ENCODE measurements around the gene MFN1.

Gene MFN1

DNA sequence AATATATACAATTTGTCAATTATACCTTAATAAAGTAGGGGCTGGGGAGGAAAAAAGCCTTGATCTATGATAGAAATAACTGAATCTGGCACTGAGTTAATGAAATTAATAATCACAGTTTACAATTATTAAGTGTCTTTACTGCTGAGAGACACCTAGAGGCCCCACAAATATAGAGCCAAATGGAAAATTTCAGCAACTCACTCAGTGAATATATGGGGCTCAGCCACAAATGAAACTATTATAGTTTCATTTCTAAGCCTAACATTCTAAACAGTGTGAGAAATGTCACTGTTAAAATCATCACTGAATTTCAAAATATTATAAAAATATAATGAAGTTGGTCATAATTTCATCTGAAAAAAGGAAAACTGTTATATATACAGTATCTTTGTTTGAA lies 63.5 kb downstream of the MFN1 start:
- no peak overlapping the region for H3K9ac ChIP-seq (ENCODE audit: low read length)
- H3K36me3 ChIP-seq (ENCODE audit: insufficient read depth, low read length) = peaks cover 4% of the 10 kb centered on the region
- no peaks in the 10 kb centered on the region for H3K27me3 ChIP-seq (ENCODE audit: control insufficient read depth in 1 of 2, insufficient read depth in 2 of 2, low read length in 2 of 2)
- H3K27ac ChIP-seq (ENCODE audit: low read depth, low read length) = no peak overlapping the region
- no peaks in the 10 kb centered on the region for H3K4me1 ChIP-seq (ENCODE audit: insufficient read depth, low read length)
- no peak overlapping the region for H3K4me3 ChIP-seq (ENCODE audit: low read depth in 1 of 2, low read length in 2 of 2)
- no peaks in the 10 kb centered on the region for H3K9me3 ChIP-seq (ENCODE audit: low read length)

DNA sequence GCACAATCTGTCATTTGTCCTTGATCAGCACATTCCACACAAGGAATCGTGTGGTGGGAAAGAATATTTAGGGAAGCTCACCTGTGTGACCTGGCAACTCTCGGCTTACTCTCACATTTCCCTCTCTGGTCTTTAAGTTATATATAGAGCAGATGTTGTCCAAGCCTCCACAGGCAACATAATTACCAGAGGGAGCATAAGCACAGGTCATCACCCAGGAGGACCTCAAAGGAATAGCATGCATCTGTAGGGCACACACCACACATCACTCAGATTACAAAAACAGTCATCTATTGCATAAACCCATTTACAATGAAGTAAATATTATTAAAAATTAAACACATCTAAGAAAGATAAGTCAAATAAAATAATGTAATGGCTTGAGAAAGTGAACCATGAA lies 67.3 kb downstream of the MFN1 start:
- no peaks in the 10 kb centered on the region for H3K4me1 ChIP-seq (ENCODE audit: insufficient read depth, low read length)
- no peaks in the 10 kb centered on the region for H3K27me3 ChIP-seq (ENCODE audit: control insufficient read depth in 1 of 2, insufficient read depth in 2 of 2, low read length in 2 of 2)
- H3K36me3 ChIP-seq (ENCODE audit: insufficient read depth, low read length) = peaks cover 19% of the 10 kb centered on the region

DNA sequence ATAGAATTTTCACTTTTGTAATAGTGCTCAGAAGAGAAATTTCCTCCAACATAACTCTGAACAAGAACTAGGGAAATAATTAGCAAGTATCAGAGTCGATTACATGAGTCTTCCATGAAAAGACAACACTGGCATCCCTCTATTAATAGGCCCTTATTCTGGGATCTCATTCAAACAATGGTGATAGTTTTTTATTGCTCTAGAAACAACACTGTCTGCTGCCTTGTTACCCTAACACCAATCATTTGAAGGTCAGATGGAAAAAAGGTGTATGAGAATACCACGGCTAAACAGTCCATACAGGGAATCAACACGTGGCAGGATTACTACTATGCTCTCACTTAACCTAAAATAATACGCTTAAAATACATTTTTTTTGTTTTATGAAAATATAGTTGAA lies 67.9 kb downstream of the MFN1 start:
- Histone ChIP-seq H3K4me1 (ENCODE audit: insufficient read depth, low read length) (no peaks in the 10 kb centered on the region), H3K27me3 (ENCODE audit: control insufficient read depth in 1 of 2, insufficient read depth in 2 of 2, low read length in 2 of 2) (no peaks in the 10 kb centered on the region), H3K27ac (ENCODE audit: low read depth, low read length) (no peak overlapping the region), H3K9me3 (ENCODE audit: low read length) (no peaks in the 10 kb centered on the region), H3K36me3 (ENCODE audit: insufficient read depth, low read length) (peaks cover 19% of the 10 kb centered on the region), H3K4me3 (ENCODE audit: low read depth in 1 of 2, low read length in 2 of 2) (no peak overlapping the region), H3K9ac (ENCODE audit: low read length) (no peak overlapping the region)

More for the DNA sequence above, 67.3 kb downstream of the MFN1 start:
- Histone ChIP-seq H3K27ac (ENCODE audit: low read depth, low read length) (no peak overlapping the region), H3K9me3 (ENCODE audit: low read length) (no peaks in the 10 kb centered on the region), H3K9ac (ENCODE audit: low read length) (no peak overlapping the region), H3K4me3 (ENCODE audit: low read depth in 1 of 2, low read length in 2 of 2) (no peak overlapping the region)

- Histone ChIP-seq H3K36me3 (ENCODE audit: insufficient read depth, low read length) (peaks cover 19% of the 10 kb centered on the region), H3K27ac (ENCODE audit: low read depth, low read length) (no peak overlapping the region), H3K9ac (ENCODE audit: low read length) (no peak overlapping the region), H3K9me3 (ENCODE audit: low read length) (no peaks in the 10 kb centered on the region), H3K4me3 (ENCODE audit: low read depth in 1 of 2, low read length in 2 of 2) (no peak overlapping the region), H3K4me1 (ENCODE audit: insufficient read depth, low read length) (no peaks in the 10 kb centered on the region), H3K27me3 (ENCODE audit: control insufficient read depth in 1 of 2, insufficient read depth in 2 of 2, low read length in 2 of 2) (no peaks in the 10 kb centered on the region)
These were observed 69.2 kb downstream of the MFN1 start for GRCh38 chr3:179416681-179417080.

- H3K9me3 ChIP-seq (ENCODE audit: low read length) = no peaks in the 10 kb centered on the region
- H3K36me3 ChIP-seq (ENCODE audit: insufficient read depth, low read length) = peaks cover 15% of the 10 kb centered on the region
- no peak overlapping the region for H3K9ac ChIP-seq (ENCODE audit: low read length)
- no peak overlapping the region for H3K4me3 ChIP-seq (ENCODE audit: low read depth in 1 of 2, low read length in 2 of 2)
- H3K27ac ChIP-seq (ENCODE audit: low read depth, low read length) = no peak overlapping the region
- H3K4me1 ChIP-seq (ENCODE audit: insufficient read depth, low read length) = no peaks in the 10 kb centered on the region
- H3K27me3 ChIP-seq (ENCODE audit: control insufficient read depth in 1 of 2, insufficient read depth in 2 of 2, low read length in 2 of 2) = no peaks in the 10 kb centered on the region
These were observed 71.1 kb downstream of the MFN1 start for GRCh38 chr3:179418610-179419009.

DNA sequence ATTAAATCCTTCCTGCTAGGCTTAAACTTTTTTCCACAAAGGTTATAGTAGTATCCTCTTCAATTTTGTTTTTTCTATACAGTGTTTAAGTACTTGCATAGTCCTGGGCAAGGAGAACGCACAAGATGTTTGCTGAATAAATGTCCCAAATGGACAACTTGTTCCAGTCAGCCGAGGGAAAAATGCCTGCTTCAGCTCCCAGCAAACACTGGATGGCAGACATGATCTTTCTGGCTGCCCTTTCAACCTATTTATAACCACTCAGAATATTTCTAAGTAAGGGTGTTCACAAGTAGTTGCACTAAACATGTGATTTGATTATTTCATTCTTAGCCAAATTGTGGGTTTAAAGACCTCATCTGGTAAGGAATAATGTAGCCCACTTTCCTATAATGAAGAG lies 74.0 kb downstream of the MFN1 start:
- H3K4me1 ChIP-seq (ENCODE audit: insufficient read depth, low read length) = no peaks in the 10 kb centered on the region
- no peak overlapping the region for H3K27ac ChIP-seq (ENCODE audit: low read depth, low read length)
- H3K36me3 ChIP-seq (ENCODE audit: insufficient read depth, low read length) = peaks cover 31% of the 10 kb centered on the region
- H3K9ac ChIP-seq (ENCODE audit: low read length) = no peak overlapping the region
- H3K9me3 ChIP-seq (ENCODE audit: low read length) = no peaks in the 10 kb centered on the region
- no peak overlapping the region for H3K4me3 ChIP-seq (ENCODE audit: low read depth in 1 of 2, low read length in 2 of 2)
- H3K27me3 ChIP-seq (ENCODE audit: control insufficient read depth in 1 of 2, insufficient read depth in 2 of 2, low read length in 2 of 2) = no peaks in the 10 kb centered on the region

DNA sequence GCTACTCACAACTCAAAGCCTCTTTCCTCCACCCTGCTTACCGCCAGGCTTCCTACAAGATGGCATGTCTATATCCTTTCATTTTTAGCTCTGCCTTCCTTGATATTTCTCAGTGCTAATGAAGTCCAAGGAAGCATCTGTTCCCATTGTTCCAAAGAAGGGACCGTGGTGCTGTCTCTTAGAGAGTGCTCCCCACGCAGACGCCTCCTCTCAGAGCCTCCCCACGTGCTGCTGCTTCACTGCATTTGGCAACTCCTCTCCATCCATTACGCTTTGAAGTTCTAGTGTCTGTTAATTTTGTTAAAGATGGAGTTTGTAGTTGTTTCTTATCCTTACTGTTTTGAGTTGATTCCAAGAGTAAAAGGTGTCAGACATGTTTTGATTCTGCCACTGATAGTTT lies 77.6 kb downstream of the MFN1 start:
- no peaks in the 10 kb centered on the region for H3K27me3 ChIP-seq (ENCODE audit: control insufficient read depth in 1 of 2, insufficient read depth in 2 of 2, low read length in 2 of 2)
- H3K4me3 ChIP-seq (ENCODE audit: low read depth in 1 of 2, low read length in 2 of 2) = no peak overlapping the region
- no peaks in the 10 kb centered on the region for H3K4me1 ChIP-seq (ENCODE audit: insufficient read depth, low read length)
- no peak overlapping the region for H3K27ac ChIP-seq (ENCODE audit: low read depth, low read length)
- H3K9ac ChIP-seq (ENCODE audit: low read length) = no peak overlapping the region
- H3K9me3 ChIP-seq (ENCODE audit: low read length) = no peaks in the 10 kb centered on the region
- peaks cover 16% of the 10 kb centered on the region for H3K36me3 ChIP-seq (ENCODE audit: insufficient read depth, low read length)

GRCh38 chr3:179428876-179429548 lies 81.5 kb downstream of the MFN1 start:
- Histone ChIP-seq H3K9me3 (ENCODE audit: low read length) (no peaks in the 10 kb centered on the region), H3K27me3 (ENCODE audit: control insufficient read depth in 1 of 2, insufficient read depth in 2 of 2, low read length in 2 of 2) (no peaks in the 10 kb centered on the region), H3K36me3 (ENCODE audit: insufficient read depth, low read length) (peaks cover 12% of the 10 kb centered on the region), H3K9ac (ENCODE audit: low read length) (no peak overlapping the region), H3K27ac (ENCODE audit: low read depth, low read length) (no peak overlapping the region), H3K4me1 (ENCODE audit: insufficient read depth, low read length) (peaks cover 15% of the 10 kb centered on the region), H3K4me3 (ENCODE audit: low read depth in 1 of 2, low read length in 2 of 2) (no peak overlapping the region)

- no peaks in the 10 kb centered on the region for H3K27me3 ChIP-seq (ENCODE audit: control insufficient read depth in 1 of 2, insufficient read depth in 2 of 2, low read length in 2 of 2)
- no peaks in the 10 kb centered on the region for H3K36me3 ChIP-seq (ENCODE audit: insufficient read depth, low read length)
- H3K9ac ChIP-seq (ENCODE audit: low read length) = no peak overlapping the region
- H3K9me3 ChIP-seq (ENCODE audit: low read length) = no peaks in the 10 kb centered on the region
- H3K4me3 ChIP-seq (ENCODE audit: low read depth in 1 of 2, low read length in 2 of 2) = no peak overlapping the region
- H3K4me1 ChIP-seq (ENCODE audit: insufficient read depth, low read length) = peaks cover 15% of the 10 kb centered on the region
- no peak overlapping the region for H3K27ac ChIP-seq (ENCODE audit: low read depth, low read length)
These were observed 82.9 kb downstream of the MFN1 start for GRCh38 chr3:179430277-179430870.

- no peak overlapping the region for H3K9ac ChIP-seq (ENCODE audit: low read length)
These were observed 84.5 kb downstream of the MFN1 start for GRCh38 chr3:179432021-179432420.

DNA sequence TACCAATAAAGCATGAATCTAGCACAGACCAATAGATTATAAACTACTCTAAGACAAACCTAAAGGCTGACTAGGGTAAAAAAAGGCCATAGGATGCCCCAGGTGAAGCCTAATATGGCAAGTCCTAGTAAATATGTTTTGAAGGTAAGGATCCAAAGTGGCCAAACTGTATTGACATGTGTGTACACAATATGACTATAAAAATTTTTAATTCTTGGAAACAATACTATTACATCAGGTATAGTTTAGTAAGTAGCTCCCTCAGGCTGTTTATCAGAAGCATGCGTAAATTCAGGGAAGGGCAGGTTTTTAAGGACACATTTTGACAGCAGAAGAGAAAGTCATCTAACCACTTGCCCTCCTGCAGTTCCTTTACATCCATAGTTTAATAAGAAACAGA lies 84.9 kb downstream of the MFN1 start:
- Histone ChIP-seq H3K27ac (ENCODE audit: low read depth, low read length) (no peak overlapping the region), H3K4me1 (ENCODE audit: insufficient read depth, low read length) (peaks cover 19% of the 10 kb centered on the region)

More at GRCh38 chr3:179432021-179432420, 84.5 kb downstream of the MFN1 start:
- no peak overlapping the region for H3K4me3 ChIP-seq (ENCODE audit: low read depth in 1 of 2, low read length in 2 of 2)
- no peaks in the 10 kb centered on the region for H3K27me3 ChIP-seq (ENCODE audit: control insufficient read depth in 1 of 2, insufficient read depth in 2 of 2, low read length in 2 of 2)
- peaks cover 19% of the 10 kb centered on the region for H3K4me1 ChIP-seq (ENCODE audit: insufficient read depth, low read length)
- H3K9me3 ChIP-seq (ENCODE audit: low read length) = no peaks in the 10 kb centered on the region
- no peak overlapping the region for H3K27ac ChIP-seq (ENCODE audit: low read depth, low read length)
- H3K36me3 ChIP-seq (ENCODE audit: insufficient read depth, low read length) = no peaks in the 10 kb centered on the region

DNA sequence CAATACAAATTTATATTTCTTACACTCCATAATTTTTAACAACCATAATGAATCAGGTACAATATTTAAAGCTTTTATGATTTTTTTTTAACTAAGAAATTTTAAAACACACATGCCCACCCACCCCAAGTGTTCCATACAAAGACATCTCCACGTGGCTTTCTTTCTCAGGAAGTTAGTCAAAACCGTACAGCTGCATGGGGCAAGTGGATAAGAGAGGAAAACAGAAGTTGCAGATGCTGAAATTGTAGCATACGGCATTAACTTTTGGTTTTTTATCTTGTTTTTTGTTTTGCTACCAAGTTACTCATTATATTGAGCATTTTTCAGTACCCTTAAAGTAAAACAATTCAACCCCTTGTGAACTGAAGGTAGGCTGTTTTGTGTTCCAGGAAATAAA lies 89.0 kb downstream of the MFN1 start:
- Histone ChIP-seq H3K36me3 (ENCODE audit: insufficient read depth, low read length) (no peaks in the 10 kb centered on the region), H3K4me1 (ENCODE audit: insufficient read depth, low read length) (peaks cover 29% of the 10 kb centered on the region), H3K27ac (ENCODE audit: low read depth, low read length) (no peak overlapping the region)

More for the DNA sequence above, 84.9 kb downstream of the MFN1 start:
- H3K27me3 ChIP-seq (ENCODE audit: control insufficient read depth in 1 of 2, insufficient read depth in 2 of 2, low read length in 2 of 2) = no peaks in the 10 kb centered on the region
- H3K4me3 ChIP-seq (ENCODE audit: low read depth in 1 of 2, low read length in 2 of 2) = no peak overlapping the region
- H3K9me3 ChIP-seq (ENCODE audit: low read length) = no peaks in the 10 kb centered on the region
- H3K36me3 ChIP-seq (ENCODE audit: insufficient read depth, low read length) = no peaks in the 10 kb centered on the region
- H3K9ac ChIP-seq (ENCODE audit: low read length) = no peak overlapping the region

More for the DNA sequence above, 89.0 kb downstream of the MFN1 start:
- no peaks in the 10 kb centered on the region for H3K27me3 ChIP-seq (ENCODE audit: control insufficient read depth in 1 of 2, insufficient read depth in 2 of 2, low read length in 2 of 2)
- no peak overlapping the region for H3K9ac ChIP-seq (ENCODE audit: low read length)
- H3K9me3 ChIP-seq (ENCODE audit: low read length) = no peaks in the 10 kb centered on the region
- no peak overlapping the region for H3K4me3 ChIP-seq (ENCODE audit: low read depth in 1 of 2, low read length in 2 of 2)
